ENCODE results near the gene SULT1A1. TPM values are rescaled to one million over a fixed set of nuclear protein-coding genes. Genes with fewer than 3 reads are reported as not detected.

The SULT1A1 gene
- total and polyA plus RNA-seq, 4 donors = 25.3 to 143 (median 102) TPM

DNA sequence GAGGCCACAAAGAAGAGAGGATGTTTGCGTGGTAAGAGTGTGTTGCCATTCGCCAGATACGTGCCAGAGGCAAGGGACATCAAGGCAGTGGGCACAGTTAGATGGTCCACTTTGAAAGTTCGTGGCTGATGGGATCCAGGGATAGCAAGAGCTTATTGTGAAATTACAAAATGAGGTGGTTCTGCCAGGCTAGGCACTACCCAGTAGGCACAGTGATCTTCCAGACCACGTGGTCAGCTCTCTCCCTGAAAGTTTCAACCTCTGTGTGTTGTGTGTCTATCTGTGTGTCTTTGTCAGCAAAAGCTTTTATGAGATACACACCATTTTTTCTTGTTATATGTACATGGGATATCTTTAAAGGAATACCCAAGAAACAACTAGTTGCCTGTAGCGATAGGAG is 46.6 kb downstream of the SULT1A1 start:
- Histone ChIP-seq H3K4me3 (ENCODE audit: low read depth in 1 of 3, low read length in 3 of 3) (no peak overlapping the region), H3K9me3 (ENCODE audit: control insufficient read depth in 4 of 4, low read length in 3 of 4) (no peaks in the 10 kb centered on the region), H3K27me3 (ENCODE audit: control insufficient read depth in 4 of 4, insufficient read depth in 4 of 4, low read length in 3 of 4) (no peaks in the 10 kb centered on the region), H3K4me1 (ENCODE audit: control insufficient read depth in 4 of 4, insufficient read depth in 4 of 4, low read length in 3 of 4) (peaks cover 0 to 3% (median 2%) of the 10 kb centered on the region in 4 donors), H3K9ac (ENCODE audit: low read depth in 1 of 2, low read length in 2 of 2) (no peak overlapping the region), H3K27ac (ENCODE audit: low read depth in 1 of 2, low read length in 2 of 2) (no peak overlapping the region), H3K36me3 (ENCODE audit: control insufficient read depth in 4 of 4, insufficient read depth in 3 of 4, low read depth in 1 of 4, low read length in 3 of 4) (peaks cover 0 to 6% (median 2%) of the 10 kb centered on the region in 4 donors)
- 82% methylated on average over 6 of the region's 6 CpGs for WGBS
- TF ChIP-seq RAD21 (IDR thresholded peaks at IDR 0.05) = no peak
- no peak for TF ChIP-seq JUND (IDR thresholded peaks at IDR 0.05)
- no peak for TF ChIP-seq YY1 (IDR thresholded peaks at IDR 0.05)
- TF ChIP-seq HNF4A (conservative IDR thresholded peaks at IDR 0.05) = no peak
- TF ChIP-seq ZBTB33 (IDR thresholded peaks at IDR 0.05) = no peak
- no peak for DNase-seq (ENCODE audit: low spot score)

DNA sequence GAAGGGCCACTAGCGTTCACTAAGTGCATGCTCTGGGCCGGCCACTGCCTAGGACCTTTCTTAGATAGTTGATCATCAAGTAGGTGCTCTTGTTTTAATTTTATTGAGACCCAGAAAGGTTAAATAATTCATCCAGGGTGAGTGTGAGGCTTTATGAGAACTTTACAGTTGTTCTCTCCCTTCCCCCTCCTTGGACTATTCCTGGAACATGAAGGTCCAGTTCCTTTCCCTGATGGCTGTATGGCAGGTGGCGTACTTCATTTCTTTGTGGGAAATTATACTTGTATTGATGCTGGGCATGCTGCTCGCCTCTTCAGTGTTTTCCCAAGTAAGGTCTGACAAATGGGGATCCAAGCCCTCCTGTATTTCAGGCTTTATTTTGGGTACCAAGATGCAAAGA is 47.6 kb downstream of the SULT1A1 start:
- no peak overlapping the region for H3K9ac ChIP-seq (ENCODE audit: low read depth in 1 of 2, low read length in 2 of 2)
- no peaks in the 10 kb centered on the region for H3K9me3 ChIP-seq (ENCODE audit: control insufficient read depth in 4 of 4, low read length in 3 of 4)
- WGBS = 96% methylated on average over 4 of the region's 4 CpGs
- H3K4me1 ChIP-seq (ENCODE audit: control insufficient read depth in 4 of 4, insufficient read depth in 4 of 4, low read length in 3 of 4) = peaks cover 0 to 3% (median 2%) of the 10 kb centered on the region in 4 donors
- no peaks in the 10 kb centered on the region for H3K27me3 ChIP-seq (ENCODE audit: control insufficient read depth in 4 of 4, insufficient read depth in 4 of 4, low read length in 3 of 4)
- no peak overlapping the region for H3K4me3 ChIP-seq (ENCODE audit: low read depth in 1 of 3, low read length in 3 of 3)
- no peak overlapping the region for H3K27ac ChIP-seq (ENCODE audit: low read depth in 1 of 2, low read length in 2 of 2)
- TF ChIP-seq EGR1 (IDR thresholded peaks at IDR 0.05; ENCODE audit: low read depth in 2 of 2) (no peak), ZBTB33 (IDR thresholded peaks at IDR 0.05) (no peak), YY1 (IDR thresholded peaks at IDR 0.05) (no peak), TAF1 (conservative IDR thresholded peaks at IDR 0.05) (no peak), ATF3 (IDR thresholded peaks at IDR 0.05) (no peak), HNF4A (conservative IDR thresholded peaks at IDR 0.05) (no peak), RAD21 (IDR thresholded peaks at IDR 0.05) (no peak)
- no peak for DNase-seq (ENCODE audit: low spot score)
- H3K36me3 ChIP-seq (ENCODE audit: control insufficient read depth in 4 of 4, insufficient read depth in 3 of 4, low read depth in 1 of 4, low read length in 3 of 4) = peaks cover 0 to 6% (median 4%) of the 10 kb centered on the region in 4 donors

- TF ChIP-seq NR2F2 (IDR thresholded peaks at IDR 0.05) (no peak), JUND (IDR thresholded peaks at IDR 0.05) (no peak), FOXA2 (IDR thresholded peaks at IDR 0.05) (no peak), ZBTB33 (IDR thresholded peaks at IDR 0.05) (no peak), RXRA (IDR thresholded peaks at IDR 0.05) (no peak), MAX (IDR thresholded peaks at IDR 0.05) (no peak), GABPA (IDR thresholded peaks at IDR 0.05 in 1 of 2, conservative IDR thresholded peaks at IDR 0.05 in 1 of 2) (no peak), HNF4A (conservative IDR thresholded peaks at IDR 0.05) (no peak), HNF4G (IDR thresholded peaks at IDR 0.05) (no peak), ATF3 (IDR thresholded peaks at IDR 0.05) (no peak), FOXA1 (IDR thresholded peaks at IDR 0.05) (no peak), SP1 (IDR thresholded peaks at IDR 0.05) (no peak)
- Histone ChIP-seq H3K9ac (ENCODE audit: low read depth in 1 of 2, low read length in 2 of 2) (no peak overlapping the region), H3K9me3 (ENCODE audit: control insufficient read depth in 4 of 4, low read length in 3 of 4) (no peaks in the 10 kb centered on the region), H3K4me3 (ENCODE audit: low read depth in 1 of 3, low read length in 3 of 3) (no peak overlapping the region), H3K4me1 (ENCODE audit: control insufficient read depth in 4 of 4, insufficient read depth in 4 of 4, low read length in 3 of 4) (peaks cover 0 to 3% (median 2%) of the 10 kb centered on the region in 4 donors), H3K27me3 (ENCODE audit: control insufficient read depth in 4 of 4, insufficient read depth in 4 of 4, low read length in 3 of 4) (no peaks in the 10 kb centered on the region), H3K36me3 (ENCODE audit: control insufficient read depth in 4 of 4, insufficient read depth in 3 of 4, low read depth in 1 of 4, low read length in 3 of 4) (peaks cover 0 to 8% (median 4%) of the 10 kb centered on the region in 4 donors), H3K27ac (ENCODE audit: low read depth in 1 of 2, low read length in 2 of 2) (no peak overlapping the region)
- 67% methylated on average over 7 of the region's 7 CpGs for whole genome bisulfite sequencing
- no peak for DNase-seq (ENCODE audit: low spot score)
Measured at GRCh38 chr16:28561557-28562187, 48.2 kb downstream of the SULT1A1 start.
